IPS DF 6.9 (cell line): ENCODE measurements around the gene TUBAL3.

Source experiments
- DNase-seq: peaks from one replicate; pipeline ENCODE4 v3.0.0-alpha.2; 2013; ENCODE audit warnings: low read depth, low spot score
- H3K27ac ChIP-seq: one replicate; pipeline ENCODE4 v1.5.1; 2013; ENCODE audit warnings: low read length, control low read depth
- H3K27me3 ChIP-seq: 2 replicates; pipeline ENCODE4 v1.6.1; 2013; ENCODE audit warnings: mild to moderate bottlenecking, low read length; ENCODE audit not compliant: control insufficient read depth, insufficient read depth
- H3K36me3 ChIP-seq: 2 replicates; pipeline ENCODE4 v1.6.1; 2013; ENCODE audit warnings: low read length; ENCODE audit not compliant: control insufficient read depth, insufficient read depth
- H3K4me1 ChIP-seq: 2 replicates; pipeline ENCODE4 v1.6.1; 2013; ENCODE audit warnings: low read length; ENCODE audit not compliant: control insufficient read depth, insufficient read depth
- H3K4me3 ChIP-seq: 2 replicates; pipeline ENCODE4 v1.5.1; 2013; ENCODE audit warnings: mild to moderate bottlenecking, low read length
- H3K9me3 ChIP-seq: 2 replicates; pipeline ENCODE4 v1.6.1; 2013; ENCODE audit warnings: low read length, inconsistent platforms; ENCODE audit not compliant: control insufficient read depth, insufficient read depth
- WGBS: extraction: QIAGEN DNeasy Blood & Tissue Kit; methylation state at CpG from one replicate; pipeline ENCODE4 v1.1.7; 2013; ENCODE audit warnings: mixed read lengths, missing lambda C conversion rate; ENCODE audit not compliant: insufficient read length, insufficient coverage; 5-methylcytosine and 5-hydroxymethylcytosine counted together

Gene TUBAL3

GRCh38 chr10:5364374-5364773 is 40.3 kb downstream of the TUBAL3 start:
- no CpG with 5 or more reads among the region's 11 CpGs for WGBS

GRCh38 chr10:5362873-5363272 is 41.8 kb downstream of the TUBAL3 start:
- Histone ChIP-seq H3K36me3 (no peaks in the 10 kb centered on the region), H3K4me1 (no peaks in the 10 kb centered on the region), H3K27ac (no peak overlapping the region), H3K4me3 (no peak overlapping the region), H3K9me3 (no peaks in the 10 kb centered on the region), H3K27me3 (no peaks in the 10 kb centered on the region)
- DNase-seq, result no peak

More at GRCh38 chr10:5364374-5364773, 40.3 kb downstream of the TUBAL3 start:
- no peak overlapping the region for H3K27ac ChIP-seq
- no peak overlapping the region for H3K4me3 ChIP-seq
- no peaks in the 10 kb centered on the region for H3K36me3 ChIP-seq
- no peaks in the 10 kb centered on the region for H3K4me1 ChIP-seq
- DNase-seq, result no peak
- no peaks in the 10 kb centered on the region for H3K9me3 ChIP-seq
- H3K27me3 ChIP-seq, result no peaks in the 10 kb centered on the region

- Histone ChIP-seq H3K9me3 (no peaks in the 10 kb centered on the region), H3K4me3 (no peak overlapping the region), H3K27me3 (no peaks in the 10 kb centered on the region), H3K36me3 (no peaks in the 10 kb centered on the region), H3K27ac (no peak overlapping the region), H3K4me1 (no peaks in the 10 kb centered on the region)
- DNase-seq, result no peak
- no CpG with 5 or more reads among the region's 4 CpGs for WGBS
These were observed 42.7 kb downstream of the TUBAL3 start for GRCh38 chr10:5361966-5362365.

GRCh38 chr10:5360318-5360915 is 44.2 kb downstream of the TUBAL3 start:
- no CpG with 5 or more reads among the region's 7 CpGs for WGBS
- H3K27ac ChIP-seq, result no peak overlapping the region
- no peaks in the 10 kb centered on the region for H3K36me3 ChIP-seq
- H3K9me3 ChIP-seq, result no peaks in the 10 kb centered on the region
- no peak overlapping the region for H3K4me3 ChIP-seq
- no peaks in the 10 kb centered on the region for H3K27me3 ChIP-seq
- DNase-seq, result no peak
- no peaks in the 10 kb centered on the region for H3K4me1 ChIP-seq

- Histone ChIP-seq H3K4me1 (no peaks in the 10 kb centered on the region; the same call in 1 of the 2 replicates), H3K27me3 (no peaks in the 10 kb centered on the region), H3K4me3 (no peak overlapping the region), H3K27ac (no peak overlapping the region), H3K9me3 (no peaks in the 10 kb centered on the region), H3K36me3 (no peaks in the 10 kb centered on the region)
- WGBS, result 100% methylated on average over 3 of the region's 4 CpGs
- DNase-seq, result no peak
These were observed 48.3 kb downstream of the TUBAL3 start for GRCh38 chr10:5356302-5356763.

GRCh38 chr10:5355594-5356301 is 48.9 kb downstream of the TUBAL3 start:
- no CpG with 5 or more reads among the region's 6 CpGs for WGBS
- Histone ChIP-seq H3K27me3 (no peaks in the 10 kb centered on the region), H3K27ac (no peak overlapping the region), H3K36me3 (no peaks in the 10 kb centered on the region), H3K9me3 (no peaks in the 10 kb centered on the region), H3K4me1 (no peaks in the 10 kb centered on the region; the same call in 1 of the 2 replicates), H3K4me3 (no peak overlapping the region)
- DNase-seq, result no peak

GRCh38 chr10:5354068-5354467 is 50.6 kb downstream of the TUBAL3 start:
- H3K4me3 ChIP-seq, result no peak overlapping the region
- no CpG with 5 or more reads among the region's 3 CpGs for WGBS
- no peaks in the 10 kb centered on the region for H3K36me3 ChIP-seq
- no peak for DNase-seq
- H3K4me1 ChIP-seq, result no peaks in the 10 kb centered on the region; the same call in 1 of the 2 replicates
- no peak overlapping the region for H3K27ac ChIP-seq
- H3K9me3 ChIP-seq, result no peaks in the 10 kb centered on the region
- H3K27me3 ChIP-seq, result no peaks in the 10 kb centered on the region

GRCh38 chr10:5349362-5349761 is 55.3 kb downstream of the TUBAL3 start:
- no CpG with 5 or more reads among the region's 2 CpGs for WGBS
- DNase-seq, result no peak
- no peak overlapping the region for H3K27ac ChIP-seq
- no peaks in the 10 kb centered on the region for H3K9me3 ChIP-seq
- H3K36me3 ChIP-seq, result no peaks in the 10 kb centered on the region
- H3K4me3 ChIP-seq, result no peak overlapping the region
- no peaks in the 10 kb centered on the region; the same call in none of the 2 replicates for H3K4me1 ChIP-seq
- no peaks in the 10 kb centered on the region for H3K27me3 ChIP-seq

GRCh38 chr10:5346881-5347280 is 57.7 kb downstream of the TUBAL3 start:
- Histone ChIP-seq H3K9me3 (no peaks in the 10 kb centered on the region), H3K4me1 (no peaks in the 10 kb centered on the region; the same call in 1 of the 2 replicates), H3K4me3 (no peak overlapping the region), H3K27ac (no peak overlapping the region), H3K36me3 (no peaks in the 10 kb centered on the region), H3K27me3 (no peaks in the 10 kb centered on the region)
- DNase-seq, result no peak
- no CpG with 5 or more reads among the region's 4 CpGs for WGBS

GRCh38 chr10:5344746-5345145 is 59.9 kb downstream of the TUBAL3 start:
- no peak overlapping the region for H3K27ac ChIP-seq
- H3K27me3 ChIP-seq, result no peaks in the 10 kb centered on the region
- H3K4me1 ChIP-seq, result no peaks in the 10 kb centered on the region; the same call in 1 of the 2 replicates
- DNase-seq, result no peak
- H3K9me3 ChIP-seq, result no peaks in the 10 kb centered on the region
- H3K4me3 ChIP-seq, result no peak overlapping the region
- H3K36me3 ChIP-seq, result no peaks in the 10 kb centered on the region

GRCh38 chr10:5343979-5344378 is 60.6 kb downstream of the TUBAL3 start:
- H3K4me1 ChIP-seq, result no peaks in the 10 kb centered on the region; the same call in 1 of the 2 replicates
- no peaks in the 10 kb centered on the region for H3K27me3 ChIP-seq
- no peaks in the 10 kb centered on the region for H3K36me3 ChIP-seq
- no peak overlapping the region for H3K27ac ChIP-seq
- WGBS, result no CpG with 5 or more reads among the region's 4 CpGs
- DNase-seq, result no peak
- H3K4me3 ChIP-seq, result no peak overlapping the region
- no peaks in the 10 kb centered on the region for H3K9me3 ChIP-seq
